Coronary artery (tissue), 2 donors: ENCODE results near the gene RNF223.

Source experiments
- DNase-seq: peaks from one replicate; pipeline ENCODE4 v3.0.0-alpha.2; 2017; ENCODE audit warnings: low spot score
- H3K27ac ChIP-seq, 2 donors: fragments of 200-600 bp; sonication (generic); one replicate each; pipeline ENCODE4 v1.5.1; 2016 to 2019
- H3K4me3 ChIP-seq: fragments of 200-600 bp; sonication (generic); 2 replicates; pipeline ENCODE4 v1.5.1; 2016; ENCODE audit warnings: mild to moderate bottlenecking, moderate library complexity
- TF ChIP-seq, protein P1 (sequence below): fragments of 200-600 bp; sonication (generic); IDR thresholded peaks from one replicate; pipeline ENCODE4 v1.5.1; 2019; ENCODE audit warnings: antibody characterized with exemption

The RNF223 gene

GRCh38 chr1:1041873-1042272 lies 32.2 kb downstream of the RNF223 start:
- Histone ChIP-seq H3K27ac (no peak overlapping the region), H3K4me3 (no peak overlapping the region)
- DNase-seq, result no peak
- TF ChIP-seq, protein P1, sequence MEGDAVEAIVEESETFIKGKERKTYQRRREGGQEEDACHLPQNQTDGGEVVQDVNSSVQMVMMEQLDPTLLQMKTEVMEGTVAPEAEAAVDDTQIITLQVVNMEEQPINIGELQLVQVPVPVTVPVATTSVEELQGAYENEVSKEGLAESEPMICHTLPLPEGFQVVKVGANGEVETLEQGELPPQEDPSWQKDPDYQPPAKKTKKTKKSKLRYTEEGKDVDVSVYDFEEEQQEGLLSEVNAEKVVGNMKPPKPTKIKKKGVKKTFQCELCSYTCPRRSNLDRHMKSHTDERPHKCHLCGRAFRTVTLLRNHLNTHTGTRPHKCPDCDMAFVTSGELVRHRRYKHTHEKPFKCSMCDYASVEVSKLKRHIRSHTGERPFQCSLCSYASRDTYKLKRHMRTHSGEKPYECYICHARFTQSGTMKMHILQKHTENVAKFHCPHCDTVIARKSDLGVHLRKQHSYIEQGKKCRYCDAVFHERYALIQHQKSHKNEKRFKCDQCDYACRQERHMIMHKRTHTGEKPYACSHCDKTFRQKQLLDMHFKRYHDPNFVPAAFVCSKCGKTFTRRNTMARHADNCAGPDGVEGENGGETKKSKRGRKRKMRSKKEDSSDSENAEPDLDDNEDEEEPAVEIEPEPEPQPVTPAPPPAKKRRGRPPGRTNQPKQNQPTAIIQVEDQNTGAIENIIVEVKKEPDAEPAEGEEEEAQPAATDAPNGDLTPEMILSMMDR, result no peak

- Histone ChIP-seq H3K27ac (peak overlapping the region in 1 of 2 donors; percentile 9), H3K4me3 (peak overlapping the region; percentile 71)
These were observed 33.0 kb downstream of the RNF223 start for GRCh38 chr1:1041092-1041523.

GRCh38 chr1:1040004-1040991 lies 33.8 kb downstream of the RNF223 start:
- TF ChIP-seq, protein P1, result peak; percentile 13
- Histone ChIP-seq H3K27ac (no peak overlapping the region), H3K4me3 (peak overlapping the region; percentile 71)
- no peak for DNase-seq

More at GRCh38 chr1:1041092-1041523, 33.0 kb downstream of the RNF223 start:
- TF ChIP-seq, protein P1, result no peak
- DNase-seq, result no peak

DNA sequence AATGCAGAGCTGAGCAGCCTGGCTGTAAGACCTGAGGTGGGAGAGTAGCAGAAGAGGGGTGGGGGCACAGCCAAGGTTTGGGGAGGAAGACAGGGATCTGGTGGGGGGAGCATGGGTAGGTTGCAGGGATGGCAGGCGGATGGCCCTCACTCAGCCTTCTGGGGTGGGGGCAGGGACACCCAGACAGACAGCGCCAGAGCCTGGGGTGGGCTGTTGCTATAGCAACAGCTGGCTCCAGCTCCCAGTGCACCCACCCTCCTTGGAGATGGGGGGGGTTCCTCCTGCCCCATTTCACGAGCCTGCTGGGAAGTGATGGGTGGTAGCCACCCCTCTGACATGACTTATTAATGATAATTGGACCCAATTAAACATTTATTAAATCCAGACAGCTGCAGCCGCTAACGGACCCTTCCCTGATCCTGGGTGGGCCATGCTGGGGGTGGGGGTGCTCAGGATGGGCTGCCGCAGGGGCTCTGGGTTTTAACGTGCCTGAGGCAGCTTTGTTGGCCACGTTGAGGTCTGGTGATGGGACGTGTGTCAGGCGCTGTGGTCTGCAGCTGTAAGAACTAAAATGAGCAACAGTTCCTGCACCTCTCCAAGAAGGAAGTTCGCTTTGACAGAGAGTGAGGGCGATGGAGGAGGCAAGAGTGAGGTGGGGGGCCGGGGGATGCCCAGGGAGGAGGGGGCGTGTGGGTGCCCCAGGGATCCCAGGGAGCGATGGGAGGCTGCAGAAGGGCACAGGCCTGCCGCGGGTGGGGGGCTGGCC lies 34.8 kb downstream of the RNF223 start:
- DNase-seq, result no peak
- no peak overlapping the region for H3K4me3 ChIP-seq
- TF ChIP-seq, protein P1, result no peak

DNA sequence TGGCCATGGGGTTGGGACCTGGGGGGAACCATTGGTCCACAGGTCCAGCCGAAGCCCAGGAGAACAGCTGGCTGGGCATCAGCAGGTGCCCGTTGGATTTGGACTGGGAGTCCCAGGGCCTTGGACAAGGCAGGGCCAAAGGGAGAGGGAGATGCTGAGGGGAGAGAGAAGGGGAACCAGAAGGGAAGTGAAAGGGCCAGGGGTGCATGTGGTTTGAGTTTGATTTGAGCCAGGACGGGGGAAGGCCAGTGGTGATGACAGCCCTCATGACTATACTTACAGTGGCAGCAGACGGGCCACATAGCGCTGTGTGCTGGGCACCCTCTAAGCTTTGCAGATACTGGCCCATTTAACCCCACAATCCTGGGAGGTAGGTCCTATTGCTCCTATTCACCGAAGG lies 35.4 kb downstream of the RNF223 start:
- TF ChIP-seq, protein P1, result no peak
- H3K4me3 ChIP-seq, result no peak overlapping the region
- H3K27ac ChIP-seq, result no peak overlapping the region
- DNase-seq, result no peak

More for the DNA sequence above, 34.8 kb downstream of the RNF223 start:
- no peak overlapping the region for H3K27ac ChIP-seq

GRCh38 chr1:1037366-1038327 lies 36.5 kb downstream of the RNF223 start:
- TF ChIP-seq, protein P1, result no peak
- no peak overlapping the region for H3K27ac ChIP-seq

More at GRCh38 chr1:1037366-1038327, 36.5 kb downstream of the RNF223 start:
- no peak overlapping the region for H3K4me3 ChIP-seq
- DNase-seq, result no peak
